Common myeloid progenitor, CD34-positive (primary cell): ENCODE data around the gene FBXL15.

Experiments used
- CTCF ChIA-PET: fragments of 350-600 bp; sonication (Branson Sonifier 250); formaldehyde crosslinking; loops from one replicate; lab custom pipeline; 2021; ENCODE audit warnings: antibody characterized with exemption; lab: Charles Lee
- POLR2A ChIA-PET: fragments of 350-600 bp; sonication (Branson Sonifier 250); formaldehyde crosslinking; loops from one replicate; lab custom pipeline; 2021; ENCODE audit warnings: antibody characterized with exemption; lab: Charles Lee
- DNase-seq, 3 donors: peaks; one replicate each; pipeline versions ENCODE4 v3.0.0 to v3.0.0-alpha.2; 2013
- H3K27ac ChIP-seq, 2 experiments: 1 replicate in 1 of 2; 2 replicates in 1 of 2; pipeline ENCODE4 v1.7.0; 2013; ENCODE audit warnings: inconsistent platforms in 2 of 2, low read length in 2 of 2, mild to moderate bottlenecking in 2 of 2, low read depth in 1 of 2, moderate library complexity in 1 of 2; ENCODE audit not compliant: severe bottlenecking in 2 of 2, insufficient read depth in 1 of 2, poor library complexity in 1 of 2
- H3K27me3 ChIP-seq, 5 experiments: replicated peaks in 2 of 5; 1 replicate in 3 of 5; 2 replicates in 2 of 5; pipeline versions ENCODE4 v1.6.1 to v1.7.0; 2013; ENCODE audit warnings: low read length in 4 of 5, mild to moderate bottlenecking in 2 of 5, moderate library complexity in 2 of 5, inconsistent platforms in 1 of 5; ENCODE audit not compliant: insufficient read depth in 5 of 5, control insufficient read depth in 4 of 5
- H3K36me3 ChIP-seq, 4 experiments: 1 replicate in 2 of 4; 2 replicates in 2 of 4; pipeline versions ENCODE4 v1.6.1 to v1.7.0; 2013; ENCODE audit warnings: low read length in 3 of 4, control low read depth in 1 of 4, mild to moderate bottlenecking in 1 of 4; ENCODE audit not compliant: control insufficient read depth in 4 of 4, insufficient read depth in 4 of 4
- H3K4me1 ChIP-seq, 4 experiments: 1 replicate in 3 of 4; 2 replicates in 1 of 4; pipeline versions ENCODE4 v1.6.1 to v1.7.1; 2013; ENCODE audit warnings: low read length in 3 of 4, mild to moderate bottlenecking in 3 of 4, control low read depth in 1 of 4, inconsistent platforms in 1 of 4, moderate library complexity in 1 of 4; ENCODE audit not compliant: control insufficient read depth in 4 of 4, insufficient read depth in 4 of 4; ENCODE audit errors: control extremely low read depth in 1 of 4
- H3K4me3 ChIP-seq, 7 experiments: 1 replicate in 4 of 7; 2 replicates in 3 of 7; pipeline versions ENCODE4 v1.5.1 to v1.7.0; 2013; ENCODE audit warnings: mild to moderate bottlenecking in 7 of 7, low read length in 6 of 7, moderate library complexity in 6 of 7, inconsistent platforms in 2 of 7, low read depth in 2 of 7, control low read depth in 1 of 7; ENCODE audit not compliant: insufficient read depth in 4 of 7, control insufficient read depth in 1 of 7; ENCODE audit errors: extremely low read depth in 1 of 7
- H3K9me3 ChIP-seq, 5 experiments: 1 replicate in 4 of 5; 2 replicates in 1 of 5; pipeline versions ENCODE4 v1.6.1 to v1.7.1; 2013; ENCODE audit warnings: low read length in 4 of 5, mild to moderate bottlenecking in 2 of 5, inconsistent platforms in 1 of 5, low read depth in 1 of 5, moderate library complexity in 1 of 5; ENCODE audit not compliant: control insufficient read depth in 4 of 5, insufficient read depth in 2 of 5; ENCODE audit errors: control extremely low read depth in 1 of 5
- WGBS: methylation state at CpG from one replicate; pipeline ENCODE4 v1.1.5; 2013; ENCODE audit not compliant: insufficient coverage; 5-methylcytosine and 5-hydroxymethylcytosine counted together

Gene FBXL15

GRCh38 chr10:102381983-102382382, 38.7 kb upstream of the FBXL15 start:
- POLR2A ChIA-PET, result no interaction called here
- Histone ChIP-seq H3K36me3 (peaks cover 0 to 48% (median 27%) of the 10 kb centered on the region in 4 experiments), H3K27ac (no peak overlapping the region), H3K9me3 (no peaks in the 10 kb centered on the region), H3K4me1 (no peaks in the 10 kb centered on the region), H3K4me3 (no peak overlapping the region), H3K27me3 (no peaks in the 10 kb centered on the region)
- CTCF ChIA-PET, result interaction anchor here (0.7 to 5.4 kb wide), 9 partner anchors 9 to 156 kb away, joined by 3 to 45 read pairs (median 4); partner anchors contain the start of genes ELOVL3, FBXL15 and NFKB2
- DNase-seq, result no peak
- WGBS, result 97% methylated on average over 9 of the region's 9 CpGs

DNA sequence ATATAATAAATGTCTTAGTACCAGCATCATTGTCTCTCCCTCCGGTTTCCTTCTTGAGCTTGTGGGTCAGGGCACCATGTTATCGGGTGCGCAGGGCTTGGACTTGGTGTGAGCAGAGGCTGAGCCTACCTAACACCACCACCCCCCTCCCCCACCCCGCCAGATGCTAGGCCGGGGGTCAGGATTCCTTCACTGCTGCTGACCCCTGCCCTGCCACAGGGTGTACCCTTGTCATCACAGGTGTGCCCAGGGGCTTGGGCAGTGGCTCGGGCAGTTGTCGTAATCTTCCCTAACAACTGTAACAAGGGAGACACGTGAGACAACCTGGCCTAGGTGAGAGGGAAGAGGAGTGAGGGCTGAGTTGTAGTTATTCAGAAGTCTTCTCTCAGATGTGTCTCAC, 37.8 kb upstream of the FBXL15 start:
- 100% methylated on average over 5 of the region's 8 CpGs for WGBS
- Histone ChIP-seq H3K27ac (no peak overlapping the region), H3K4me3 (no peak overlapping the region), H3K9me3 (no peaks in the 10 kb centered on the region), H3K27me3 (no peaks in the 10 kb centered on the region), H3K36me3 (peaks cover 0 to 47% (median 27%) of the 10 kb centered on the region in 4 experiments), H3K4me1 (no peaks in the 10 kb centered on the region)
- ChIA-PET POLR2A (no interaction called here), CTCF (interaction anchor here (1.1 to 5.4 kb wide), 8 partner anchors 8 to 153 kb away, joined by 3 to 45 read pairs (median 10); partner anchors contain the start of genes FBXL15 and NFKB2)
- no peak for DNase-seq

DNA sequence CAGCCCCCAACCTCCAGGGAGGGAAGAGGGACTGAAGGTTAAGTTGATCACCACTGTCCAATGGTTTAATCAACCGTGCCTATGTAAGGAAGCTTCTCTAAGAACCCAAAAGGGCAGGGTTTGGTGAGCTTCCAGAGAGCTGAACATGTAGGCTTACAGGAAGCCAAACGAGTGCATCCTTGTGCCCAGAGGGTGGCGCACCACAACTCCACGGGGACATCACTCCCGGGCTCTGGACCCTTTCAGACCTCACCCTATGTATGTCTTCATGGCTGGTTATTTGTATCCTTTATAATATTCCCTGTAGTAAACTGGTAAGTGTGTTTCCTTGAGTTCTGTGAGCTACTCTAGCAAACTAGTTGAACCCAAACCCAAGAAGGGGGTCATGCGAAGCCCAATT, 36.6 kb upstream of the FBXL15 start:
- Histone ChIP-seq H3K9me3 (no peaks in the 10 kb centered on the region), H3K36me3 (peaks cover 0 to 39% (median 24%) of the 10 kb centered on the region in 4 experiments), H3K27ac (no peak overlapping the region), H3K4me3 (no peak overlapping the region), H3K27me3 (no peaks in the 10 kb centered on the region), H3K4me1 (no peaks in the 10 kb centered on the region)
- DNase-seq, result peak in 1 of 3 donors; percentile 51
- 41% methylated on average over 3 of the region's 6 CpGs for WGBS
- CTCF ChIA-PET, result interaction anchor here (0.6 to 5.4 kb wide), 14 partner anchors 9 to 157 kb away, joined by 3 to 45 read pairs (median 5); partner anchors contain the start of genes FBXL15 and NFKB2
- POLR2A ChIA-PET, result interaction anchor here (0.7 to 1.1 kb wide), 3 partner anchors 9 to 40 kb away, joined by 4 to 5 read pairs (median 4); no protein-coding TSS in a partner anchor

DNA sequence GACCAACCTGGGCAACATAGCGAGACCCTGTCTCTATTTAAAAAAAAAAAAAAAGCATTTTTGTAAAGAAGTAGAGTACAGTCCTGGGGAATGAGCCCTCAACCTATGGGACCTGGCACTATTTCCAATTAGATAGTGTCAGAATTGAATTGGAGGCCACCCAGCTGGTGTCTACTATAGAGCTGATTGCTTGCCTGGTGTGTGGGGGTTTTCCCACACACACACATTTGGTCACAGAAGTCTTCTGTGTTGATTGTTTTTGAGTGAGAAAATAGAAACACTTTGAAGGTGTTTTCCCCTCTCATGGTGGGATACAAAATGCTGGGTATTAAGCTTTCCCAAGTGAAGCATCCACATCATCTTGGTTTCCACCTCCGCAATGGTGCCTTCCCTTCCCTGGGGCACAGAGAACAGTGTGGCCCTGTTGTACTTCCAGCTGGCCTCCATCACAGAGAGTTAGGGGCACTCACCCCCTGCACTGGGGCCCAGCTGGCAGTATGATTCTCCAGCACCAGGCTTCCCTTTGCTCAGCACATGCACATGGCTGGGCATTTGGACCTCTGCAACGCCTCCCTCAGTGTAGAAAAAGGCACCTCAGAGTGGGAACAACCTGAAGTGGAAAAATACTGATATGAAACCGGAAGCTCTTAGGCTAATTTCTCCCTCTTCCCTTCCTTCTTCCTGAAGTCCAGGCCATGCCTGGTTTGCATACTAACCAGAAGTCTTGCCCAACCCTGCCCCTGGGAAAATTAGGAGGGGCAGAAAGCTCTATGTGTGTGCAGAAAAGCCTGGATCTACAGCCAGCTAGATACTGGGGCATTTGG, 35.8 kb upstream of the FBXL15 start:
- H3K27ac ChIP-seq, result no peak overlapping the region
- no peak overlapping the region for H3K4me3 ChIP-seq
- H3K9me3 ChIP-seq, result no peaks in the 10 kb centered on the region
- ChIA-PET CTCF (interaction anchor here (0.7 to 5.4 kb wide), 20 partner anchors 9 to 232 kb away, joined by 3 to 45 read pairs (median 4); partner anchors contain the start of genes C10orf95, FBXL15 and NFKB2), POLR2A (interaction anchor here (0.7 to 1.1 kb wide), 2 partner anchors 9 to 41 kb away, joined by 4 to 5 read pairs; no protein-coding TSS in a partner anchor)
- WGBS, result 90% methylated on average over 3 of the region's 4 CpGs
- DNase-seq, result no peak
- peaks cover 0 to 31% (median 17%) of the 10 kb centered on the region in 4 experiments for H3K36me3 ChIP-seq
- H3K4me1 ChIP-seq, result no peaks in the 10 kb centered on the region
- peaks cover 0 to under 1% (median 0%) of the 10 kb centered on the region in 5 experiments for H3K27me3 ChIP-seq

GRCh38 chr10:102389894-102390293, 30.7 kb upstream of the FBXL15 start:
- whole genome bisulfite sequencing, result 100% methylated on average over 2 of the region's 3 CpGs
- CTCF ChIA-PET, result interaction anchor here (1.1 to 1.4 kb wide), 3 partner anchors 10 to 89 kb away, joined by 3 to 4 read pairs (median 3); no protein-coding TSS in a partner anchor
- POLR2A ChIA-PET, result no interaction called here

DNA sequence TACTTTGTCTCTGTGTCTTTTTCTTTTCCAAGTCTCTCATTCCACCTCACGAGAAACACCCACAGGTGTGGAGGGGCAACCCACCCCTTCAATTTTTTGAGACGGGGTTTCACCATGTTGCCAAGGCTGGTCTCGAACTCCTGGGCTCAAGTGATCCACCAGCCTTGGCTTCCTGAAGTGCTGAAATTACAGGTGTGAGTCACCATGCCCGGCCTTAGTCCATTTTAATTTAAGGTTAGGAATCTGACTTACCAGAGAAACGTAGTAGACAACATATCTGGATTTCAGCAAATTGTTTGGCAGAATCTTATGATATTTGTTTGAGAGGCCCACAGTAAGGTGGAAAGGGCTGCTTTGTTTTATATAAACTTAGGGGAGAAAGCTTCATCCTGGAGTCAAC, 28.3 kb upstream of the FBXL15 start:
- 90% methylated on average over 4 of the region's 5 CpGs for WGBS
- peaks cover 0 to 12% (median 2%) of the 10 kb centered on the region in 5 experiments for H3K27me3 ChIP-seq
- H3K4me1 ChIP-seq, result peaks cover 2 to 31% (median 27%) of the 10 kb centered on the region in 4 experiments
- peaks cover 0 to 5% (median 2%) of the 10 kb centered on the region in 4 experiments for H3K36me3 ChIP-seq
- no peak overlapping the region for H3K27ac ChIP-seq
- H3K9me3 ChIP-seq, result no peaks in the 10 kb centered on the region
- POLR2A ChIA-PET, result interaction anchor here (3.2 kb wide), 1 partner anchor 12 kb away, joined by 31 read pairs; no protein-coding TSS in a partner anchor
- no peak overlapping the region for H3K4me3 ChIP-seq
- CTCF ChIA-PET, result interaction anchor here (0.7 to 4.4 kb wide), 4 partner anchors 12 to 190 kb away, joined by 3 to 28 read pairs (median 6); no protein-coding TSS in a partner anchor
- DNase-seq, result no peak

More at GRCh38 chr10:102389894-102390293, 30.7 kb upstream of the FBXL15 start:
- Histone ChIP-seq H3K9me3 (no peaks in the 10 kb centered on the region), H3K27ac (no peak overlapping the region), H3K4me3 (no peak overlapping the region), H3K4me1 (peaks cover 2 to 17% (median 12%) of the 10 kb centered on the region in 4 experiments), H3K36me3 (no peaks in the 10 kb centered on the region), H3K27me3 (peaks cover 0 to 12% (median 2%) of the 10 kb centered on the region in 5 experiments)
- DNase-seq, result no peak
